Pericardium fibroblast (primary cell): ENCODE measurements around the gene PLA2G3. TPM values are rescaled to one million over a fixed set of nuclear protein-coding genes. Genes with fewer than 3 reads are reported as not detected.

Source experiments
- total RNA-seq: library from RNA; depleted of rRNA; stranded (reverse); fragments of >200 nt; gene quantifications from 2 replicates; pipeline ENCODE4 v1.2.3, GENCODE V29; 2015

Gene PLA2G3, protein sequence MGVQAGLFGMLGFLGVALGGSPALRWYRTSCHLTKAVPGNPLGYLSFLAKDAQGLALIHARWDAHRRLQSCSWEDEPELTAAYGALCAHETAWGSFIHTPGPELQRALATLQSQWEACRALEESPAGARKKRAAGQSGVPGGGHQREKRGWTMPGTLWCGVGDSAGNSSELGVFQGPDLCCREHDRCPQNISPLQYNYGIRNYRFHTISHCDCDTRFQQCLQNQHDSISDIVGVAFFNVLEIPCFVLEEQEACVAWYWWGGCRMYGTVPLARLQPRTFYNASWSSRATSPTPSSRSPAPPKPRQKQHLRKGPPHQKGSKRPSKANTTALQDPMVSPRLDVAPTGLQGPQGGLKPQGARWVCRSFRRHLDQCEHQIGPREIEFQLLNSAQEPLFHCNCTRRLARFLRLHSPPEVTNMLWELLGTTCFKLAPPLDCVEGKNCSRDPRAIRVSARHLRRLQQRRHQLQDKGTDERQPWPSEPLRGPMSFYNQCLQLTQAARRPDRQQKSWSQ
- 0.09 TPM in 1 of 2 replicates, not detected in the other for total RNA-seq

DNA sequence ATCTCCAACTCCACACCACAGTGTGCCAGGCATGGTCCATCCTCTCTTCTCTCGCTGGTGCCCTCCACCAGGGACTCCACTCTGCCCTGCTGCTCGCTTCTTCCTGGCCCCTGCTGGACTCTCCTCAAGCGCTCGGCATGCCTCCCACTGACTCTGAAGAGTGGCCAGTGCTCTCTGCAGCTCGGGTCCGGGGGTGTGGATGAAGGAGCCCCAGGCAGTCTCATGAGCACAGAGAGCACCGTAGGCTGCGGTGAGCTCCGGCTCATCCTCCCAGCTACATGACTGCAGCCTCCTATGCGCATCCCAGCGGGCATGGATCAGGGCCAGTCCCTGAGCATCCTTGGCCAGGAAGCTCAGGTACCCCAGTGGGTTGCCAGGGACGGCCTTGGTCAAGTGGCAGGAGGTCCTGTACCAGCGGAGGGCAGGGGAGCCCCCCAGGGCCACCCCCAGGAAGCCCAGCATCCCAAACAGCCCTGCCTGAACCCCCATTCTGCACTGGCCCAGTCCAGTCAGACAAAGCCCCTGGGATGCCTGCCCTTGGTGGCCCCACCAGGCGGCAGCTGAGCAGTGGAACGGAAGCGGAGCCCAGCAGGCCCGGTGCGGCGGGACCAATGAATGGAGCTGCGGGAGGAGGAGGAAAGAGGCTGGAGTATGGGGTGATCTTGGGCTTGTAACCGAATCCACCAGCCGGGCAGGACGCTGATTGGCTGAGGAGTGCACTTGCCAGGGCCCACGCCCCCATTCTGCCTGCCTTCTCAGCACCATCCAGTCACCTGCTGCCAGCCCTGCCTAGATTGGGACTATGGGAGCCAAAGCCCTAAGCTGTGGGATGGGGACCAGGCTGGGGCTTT lies at the start of gene PLA2G3:
Gene PLA2G3 (minus strand): TSS at position 643 of the 851 bp plus-strand sequence. CDS start 154 bp downstream, at position 489.

DNA sequence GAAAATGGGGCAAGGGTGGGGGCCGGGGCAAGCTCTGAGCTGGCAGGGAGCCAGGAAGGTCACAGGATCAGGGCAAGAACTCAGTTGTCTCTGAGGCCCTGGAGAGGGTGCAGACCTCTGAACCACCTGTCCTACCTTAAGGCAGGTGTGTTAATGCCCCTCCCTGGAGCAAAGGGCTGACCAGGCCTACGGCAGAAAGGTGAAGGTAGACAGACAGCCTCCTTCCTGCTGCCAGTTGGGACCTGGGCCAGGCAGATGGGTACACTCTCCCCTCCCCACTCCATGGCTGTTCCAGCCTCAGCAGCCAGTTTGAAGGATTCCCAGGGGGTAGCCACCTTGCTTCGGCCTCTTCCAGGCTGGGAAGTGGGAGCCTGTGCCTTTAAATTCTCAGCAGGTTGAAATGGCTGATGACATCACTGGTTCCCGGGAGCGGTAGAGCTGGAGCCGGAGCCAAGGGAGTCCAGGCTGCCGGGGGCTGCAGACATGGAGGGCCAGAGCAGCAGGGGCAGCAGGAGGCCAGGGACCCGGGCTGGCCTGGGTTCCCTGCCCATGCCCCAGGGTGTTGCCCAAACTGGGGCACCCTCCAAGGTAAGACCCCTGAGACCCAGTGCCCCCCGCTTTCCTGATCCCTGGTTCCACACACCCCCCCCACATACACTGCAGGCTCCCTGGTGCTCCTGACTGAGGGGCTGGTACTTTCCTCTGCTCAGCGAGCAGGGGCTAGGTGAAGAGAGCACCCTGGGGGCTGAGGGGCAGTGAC lies 17.6 kb downstream of the PLA2G3 start, which contains the start of gene INPP5J:
Gene INPP5J (plus strand): TSS at position 435 of the 760 bp plus-strand sequence. CDS start 49 bp downstream, at position 484.

DNA sequence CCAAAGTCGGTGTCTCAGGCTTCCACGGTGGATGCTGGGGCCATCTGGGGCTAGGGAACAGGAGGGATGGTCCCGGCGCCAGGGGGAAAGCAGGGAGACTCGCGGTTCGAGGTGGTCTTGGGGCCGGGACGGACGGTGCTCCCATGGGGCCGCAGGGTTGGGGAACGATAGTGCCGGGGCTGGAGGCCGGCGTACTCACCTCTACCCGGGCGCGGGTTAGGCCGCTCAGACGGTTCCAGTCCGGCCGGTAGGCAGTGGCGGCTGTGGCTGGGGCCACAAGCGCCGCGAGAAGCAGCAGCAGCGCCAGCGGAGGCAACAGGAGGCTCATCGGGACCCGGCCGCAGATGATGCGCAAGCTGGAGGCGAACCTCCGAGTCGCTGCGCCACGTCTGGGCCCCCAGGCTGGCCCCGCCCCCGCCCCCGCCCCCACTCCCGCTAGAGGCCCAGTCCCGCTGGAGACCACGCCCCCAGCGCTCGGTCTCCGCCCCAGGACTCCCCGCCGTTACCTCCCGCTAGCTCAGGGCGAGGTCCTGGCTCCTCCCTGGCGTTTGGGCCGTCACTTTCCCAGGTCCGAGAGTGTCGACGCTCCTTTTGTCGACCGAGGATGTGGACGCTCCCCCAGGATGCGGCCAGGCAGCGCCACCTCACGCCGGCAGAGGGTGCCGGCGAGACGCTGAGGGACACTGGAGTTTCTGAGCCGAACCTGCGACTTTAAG lies 33.0 kb downstream of the PLA2G3 start, which contains the start of gene SELENOM:
Gene SELENOM (minus strand): TSS at position 391 of the 716 bp plus-strand sequence. CDS start 63 bp downstream, at position 328.

Other genes starting within 250 kb of the PLA2G3 start
- 20.3 and 21.2 TPM in 2 replicates for gene MORC2, start 171.7 kb downstream of the PLA2G3 start, total RNA-seq
- gene TUG1, start 171.2 kb downstream of the PLA2G3 start, total RNA-seq: 46.6 and 49.4 TPM in 2 replicates
- gene SMTN, start 59.2 kb downstream of the PLA2G3 start, total RNA-seq: 20.0 and 44.6 TPM in 2 replicates
- 226 and 303 TPM in 2 replicates for gene SELENOM, start 32.9 kb downstream of the PLA2G3 start, total RNA-seq
- 0.12 and 0.17 TPM in 2 replicates for gene INPP5J, start 17.5 kb downstream of the PLA2G3 start, total RNA-seq
- 24.3 and 25.7 TPM in 2 replicates for gene RNF185, start 19.7 kb upstream of the PLA2G3 start, total RNA-seq
- gene LIMK2, start 71.8 kb upstream of the PLA2G3 start, total RNA-seq: 10.0 and 11.6 TPM in 2 replicates
- gene PIK3IP1, start 152.0 kb upstream of the PLA2G3 start, total RNA-seq: 16.9 and 17.3 TPM in 2 replicates
- gene PATZ1, start 205.8 kb upstream of the PLA2G3 start, total RNA-seq: 14.4 and 17.3 TPM in 2 replicates